ENCODE data around the gene FHOD1. TPM values are rescaled to one million over a fixed set of nuclear protein-coding genes. Genes with fewer than 3 reads are reported as not detected.

Gene FHOD1
- total RNA-seq, 2 experiments from 2014 or later, result 92.2 to 92.8 TPM

DNA sequence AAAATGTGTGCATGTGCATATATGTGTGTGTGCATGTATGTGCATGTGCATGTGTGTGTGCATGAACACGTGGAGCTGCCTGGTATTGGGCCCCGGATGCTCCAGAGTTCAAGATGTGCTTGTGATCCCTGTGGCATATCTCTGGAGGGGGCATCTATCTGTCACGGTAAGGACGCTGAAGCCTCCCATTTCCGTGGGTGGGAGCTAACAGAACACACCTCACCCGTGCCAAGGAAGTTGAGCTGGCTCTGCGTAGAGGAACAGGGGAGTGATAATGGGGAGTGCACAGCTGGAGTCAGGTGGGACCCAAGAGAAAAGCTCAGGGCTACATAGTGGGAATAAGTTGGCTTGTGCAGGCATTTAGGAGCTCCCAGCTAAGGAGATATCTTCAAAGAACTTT lies 35.6 kb downstream of the FHOD1 start:
- Mint-ChIP-seq H3K27ac (no peak overlapping the region), H3K4me1 (peaks cover 3% of the 10 kb centered on the region), H3K27me3 (no peaks in the 10 kb centered on the region), H3K4me3 (no peak overlapping the region), H3K9me3 (no peaks in the 10 kb centered on the region), H3K36me3 (no peaks in the 10 kb centered on the region)
- no peak for ATAC-seq (ENCODE audit: low read depth)
- POLR2A ChIA-PET, result no interaction called here
- DNase-seq, result no peak

DNA sequence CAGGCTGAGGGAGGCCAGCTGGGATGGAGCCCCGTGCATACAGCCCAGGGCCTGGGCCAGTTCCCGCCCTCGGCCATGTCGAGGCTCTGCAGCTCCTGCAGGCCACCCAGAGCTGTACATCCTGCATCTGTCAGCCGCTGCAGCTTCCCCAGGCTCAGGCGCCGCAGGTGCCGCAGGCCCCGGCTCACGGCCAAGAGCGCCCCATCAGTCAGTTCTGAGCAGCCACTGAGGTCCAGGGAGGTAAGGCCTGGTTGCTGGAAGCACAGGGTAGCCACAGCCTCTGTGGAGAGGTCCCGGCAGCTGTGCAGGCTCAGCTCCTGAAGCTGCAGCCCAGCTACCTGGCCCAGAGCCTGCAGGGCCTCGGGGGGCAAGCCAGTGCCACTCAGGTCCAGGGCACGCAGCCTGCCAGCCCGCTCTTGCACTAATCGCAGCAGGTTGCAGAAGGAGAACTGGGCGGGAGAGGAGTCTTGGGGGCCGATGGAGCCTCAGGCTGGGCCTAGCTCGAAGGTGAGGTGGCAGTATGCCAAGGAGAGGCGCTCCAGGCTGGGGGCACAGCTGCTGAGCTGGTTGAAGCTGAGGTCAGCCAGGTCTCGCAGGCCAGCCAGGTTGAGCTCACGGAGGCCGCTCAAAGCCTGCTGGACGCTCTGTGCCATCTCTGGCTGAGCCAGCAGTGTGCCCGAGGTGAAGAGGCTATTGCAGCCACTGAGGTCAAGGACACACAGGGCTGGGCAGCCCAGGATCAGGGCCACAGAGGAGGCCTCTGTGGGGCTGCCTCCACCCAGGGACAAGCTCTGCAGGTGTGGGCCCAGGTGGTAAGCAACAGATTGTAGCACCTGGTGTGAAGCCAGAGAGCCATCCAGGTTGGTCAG lies 37.0 kb downstream of the FHOD1 start:
- no peaks in the 10 kb centered on the region for H3K9me3 Mint-ChIP-seq
- no peak overlapping the region for H3K27ac Mint-ChIP-seq
- peaks cover 3% of the 10 kb centered on the region for H3K4me1 Mint-ChIP-seq
- DNase-seq, result no peak
- no peaks in the 10 kb centered on the region for H3K36me3 Mint-ChIP-seq
- H3K4me3 Mint-ChIP-seq, result no peak overlapping the region
- POLR2A ChIA-PET, result interaction anchor here (1.1 to 1.4 kb wide), 2 partner anchors 16 to 27 kb away, joined by 3 to 5 read pairs; partner anchors contain the start of gene TMEM208
- ATAC-seq (ENCODE audit: low read depth), result no peak
- no peaks in the 10 kb centered on the region for H3K27me3 Mint-ChIP-seq

GRCh38 chr16:67209565-67209964 lies 37.7 kb downstream of the FHOD1 start:
- no peak for ATAC-seq (ENCODE audit: low read depth)
- Mint-ChIP-seq H3K27me3 (no peaks in the 10 kb centered on the region), H3K4me1 (peaks cover 3% of the 10 kb centered on the region), H3K9me3 (no peaks in the 10 kb centered on the region), H3K27ac (no peak overlapping the region), H3K4me3 (no peak overlapping the region), H3K36me3 (no peaks in the 10 kb centered on the region)
- POLR2A ChIA-PET, result interaction anchor here (1.1 to 1.4 kb wide), 2 partner anchors 17 to 27 kb away, joined by 3 to 5 read pairs; partner anchors contain the start of gene TMEM208
- no peak for DNase-seq

DNA sequence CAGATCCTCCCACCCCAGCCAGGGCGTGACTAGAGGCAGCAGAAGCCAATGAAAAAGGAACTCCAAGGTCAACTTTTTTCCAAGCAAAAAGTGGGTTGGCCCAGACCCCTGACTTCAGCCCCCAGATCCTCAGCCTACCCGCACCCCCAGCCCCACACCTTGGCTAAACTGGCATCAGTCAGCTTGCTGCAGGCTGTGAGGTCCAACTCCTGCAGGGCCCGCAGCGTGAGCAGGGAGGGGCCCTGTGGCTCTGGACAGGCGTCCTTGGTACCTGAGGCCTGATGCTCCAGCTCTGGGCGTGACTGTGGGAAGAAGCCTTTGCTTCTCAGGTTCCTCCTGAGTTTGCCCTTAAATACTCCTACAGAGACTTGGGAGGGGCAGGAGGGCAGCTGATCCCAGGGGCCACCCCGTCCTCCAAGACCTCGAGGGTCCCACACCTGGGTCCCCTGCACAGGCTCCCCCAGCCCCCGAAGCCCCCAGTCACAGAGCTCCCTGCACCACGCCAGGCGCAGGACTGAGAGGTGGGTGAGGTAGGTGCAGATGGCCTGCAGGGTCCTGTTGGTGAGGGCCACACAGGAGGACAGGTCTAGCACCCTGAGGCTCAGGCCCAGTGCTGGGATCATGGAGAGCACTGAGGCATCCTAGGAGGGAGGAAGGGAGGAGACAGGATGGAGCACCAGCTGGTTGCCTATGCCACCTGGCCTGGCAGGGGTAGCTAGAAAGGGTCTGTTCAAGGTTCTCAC lies 39.0 kb downstream of the FHOD1 start:
- H3K27me3 Mint-ChIP-seq, result no peaks in the 10 kb centered on the region
- POLR2A ChIA-PET, result interaction anchor here (0.6 to 1.4 kb wide), 3 partner anchors 10 to 29 kb away, joined by 3 to 4 read pairs (median 3); no protein-coding TSS in a partner anchor
- H3K36me3 Mint-ChIP-seq, result no peaks in the 10 kb centered on the region
- DNase-seq (no peak), ATAC-seq (ENCODE audit: low read depth) (no peak)
- H3K9me3 Mint-ChIP-seq, result no peaks in the 10 kb centered on the region
- no peak overlapping the region for H3K27ac Mint-ChIP-seq
- peaks cover 3% of the 10 kb centered on the region for H3K4me1 Mint-ChIP-seq
- H3K4me3 Mint-ChIP-seq, result no peak overlapping the region

- POLR2A ChIA-PET, result interaction anchor here (1.0 kb wide), 1 partner anchor 19 kb away, joined by 4 read pairs; the partner anchor contains the start of gene TMEM208
- no peak for DNase-seq
- H3K4me1 Mint-ChIP-seq, result peaks cover 3% of the 10 kb centered on the region
Observed at GRCh38 chr16:67207249-67208091, 39.8 kb downstream of the FHOD1 start.

GRCh38 chr16:67206838-67207248 lies 40.4 kb downstream of the FHOD1 start:
- no peak for ATAC-seq (ENCODE audit: low read depth)
- POLR2A ChIA-PET, result interaction anchor here (1.0 kb wide), 1 partner anchor 20 kb away, joined by 4 read pairs; the partner anchor contains the start of gene TMEM208
- Mint-ChIP-seq H3K27me3 (no peaks in the 10 kb centered on the region), H3K36me3 (no peaks in the 10 kb centered on the region), H3K27ac (no peak overlapping the region), H3K4me1 (peaks cover 3% of the 10 kb centered on the region), H3K4me3 (no peak overlapping the region), H3K9me3 (no peaks in the 10 kb centered on the region)
- no peak for DNase-seq

More at GRCh38 chr16:67207249-67208091, 39.8 kb downstream of the FHOD1 start:
- Mint-ChIP-seq H3K27ac (no peak overlapping the region), H3K27me3 (no peaks in the 10 kb centered on the region), H3K9me3 (no peaks in the 10 kb centered on the region), H3K4me3 (no peak overlapping the region), H3K36me3 (no peaks in the 10 kb centered on the region)
- ATAC-seq (ENCODE audit: low read depth), result no peak

DNA sequence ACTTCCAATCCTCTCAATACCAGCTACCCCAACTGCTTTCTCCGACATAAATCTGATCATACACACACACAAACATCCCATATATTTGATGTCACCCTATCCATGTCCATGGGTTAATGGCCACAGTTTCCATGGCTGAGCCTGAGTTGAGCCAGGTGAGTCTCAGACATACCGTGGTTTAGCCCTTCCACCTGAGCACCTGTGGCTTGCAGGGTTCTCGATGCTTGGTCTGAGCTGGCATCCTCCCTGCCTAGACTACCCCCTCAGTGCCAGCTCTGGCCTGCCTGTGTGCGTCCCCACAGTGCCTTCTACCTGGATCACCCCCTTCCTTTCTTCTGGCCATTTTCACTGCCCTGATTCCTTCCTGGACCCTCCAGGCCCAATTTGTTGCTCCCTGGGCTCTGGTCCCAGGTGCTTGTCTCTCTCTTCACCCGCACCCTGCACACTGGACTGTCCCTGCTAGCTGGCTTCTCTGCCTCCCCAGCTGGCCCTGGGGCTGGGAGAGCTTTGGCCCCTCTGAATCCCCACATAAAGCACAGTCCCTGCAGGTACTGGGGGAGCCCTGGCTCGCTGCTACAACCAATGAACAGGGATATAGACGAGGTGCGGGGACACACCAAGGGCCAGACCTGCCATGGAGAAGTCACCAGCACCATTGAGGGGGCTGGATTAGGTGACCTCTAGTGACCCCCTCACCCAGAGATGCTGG lies 41.0 kb downstream of the FHOD1 start:
- no peak for ATAC-seq (ENCODE audit: low read depth)
- no peaks in the 10 kb centered on the region for H3K36me3 Mint-ChIP-seq
- H3K9me3 Mint-ChIP-seq, result no peaks in the 10 kb centered on the region
- no peak for DNase-seq
- H3K4me3 Mint-ChIP-seq, result no peak overlapping the region
- POLR2A ChIA-PET, result interaction anchor here (1.0 kb wide), 1 partner anchor 21 kb away, joined by 4 read pairs; the partner anchor contains the start of gene TMEM208
- H3K27ac Mint-ChIP-seq, result no peak overlapping the region
- H3K27me3 Mint-ChIP-seq, result no peaks in the 10 kb centered on the region
- peaks cover 3% of the 10 kb centered on the region for H3K4me1 Mint-ChIP-seq

DNA sequence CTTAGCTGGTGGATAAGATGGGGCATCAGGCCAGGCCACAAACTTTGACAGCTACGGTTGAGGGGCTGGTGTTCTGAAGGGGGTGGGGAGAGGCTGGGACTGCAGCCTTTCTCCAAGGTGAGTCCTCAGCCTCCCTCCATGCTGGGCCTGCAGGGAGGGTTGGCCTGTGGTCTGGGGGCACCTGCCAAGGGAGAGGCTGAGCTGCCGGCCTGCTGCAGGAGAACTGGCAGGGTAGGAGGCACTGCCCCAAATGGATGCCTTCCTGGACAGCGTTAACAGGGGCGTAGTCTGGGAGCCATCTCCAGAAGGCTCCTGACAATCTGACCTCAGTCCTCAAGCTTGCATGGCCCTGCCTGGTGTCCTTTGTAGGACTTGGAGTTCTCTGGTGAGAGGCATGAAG lies 43.2 kb downstream of the FHOD1 start:
- peaks cover 2% of the 10 kb centered on the region for H3K4me1 Mint-ChIP-seq

GRCh38 chr16:67202956-67203493 lies 44.3 kb downstream of the FHOD1 start:
- no peak for DNase-seq
- peaks cover 2% of the 10 kb centered on the region for H3K36me3 Mint-ChIP-seq
- H3K27ac Mint-ChIP-seq, result no peak overlapping the region
- H3K9me3 Mint-ChIP-seq, result no peaks in the 10 kb centered on the region
- ATAC-seq (ENCODE audit: low read depth), result no peak
- H3K27me3 Mint-ChIP-seq, result no peaks in the 10 kb centered on the region
- POLR2A ChIA-PET, result interaction anchor here (0.6 kb wide), 1 partner anchor 44 kb away, joined by 3 read pairs; no protein-coding TSS in a partner anchor
- H3K4me3 Mint-ChIP-seq, result no peak overlapping the region
- H3K4me1 Mint-ChIP-seq, result peaks cover 6% of the 10 kb centered on the region

More for the DNA sequence above, 43.2 kb downstream of the FHOD1 start:
- no peak overlapping the region for H3K27ac Mint-ChIP-seq
- no peaks in the 10 kb centered on the region for H3K27me3 Mint-ChIP-seq
- peaks cover 2% of the 10 kb centered on the region for H3K36me3 Mint-ChIP-seq
- H3K9me3 Mint-ChIP-seq, result no peaks in the 10 kb centered on the region
- POLR2A ChIA-PET, result interaction anchor here (0.7 kb wide), 1 partner anchor 11 kb away, joined by 3 read pairs; no protein-coding TSS in a partner anchor
- DNase-seq (no peak), ATAC-seq (ENCODE audit: low read depth) (no peak)
- H3K4me3 Mint-ChIP-seq, result no peak overlapping the region

DNA sequence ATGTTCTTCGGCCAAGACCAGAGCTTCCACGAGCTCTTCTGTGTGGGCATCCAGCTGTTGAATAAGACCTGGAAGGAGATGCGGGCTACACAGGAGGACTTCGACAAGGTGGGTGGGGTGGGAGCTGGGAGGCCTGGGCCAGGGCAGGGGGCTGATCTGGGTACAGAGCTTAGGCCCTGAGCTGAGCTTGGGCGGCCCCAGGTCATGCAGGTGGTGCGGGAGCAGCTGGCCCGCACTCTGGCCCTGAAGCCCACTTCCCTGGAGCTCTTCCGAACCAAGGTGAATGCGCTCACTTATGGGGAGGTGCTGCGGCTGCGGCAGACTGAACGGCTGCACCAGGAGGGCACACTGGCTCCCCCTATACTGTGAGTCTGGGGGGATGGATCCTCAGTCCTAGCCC lies 44.9 kb downstream of the FHOD1 start:
- DNase-seq (no peak), ATAC-seq (ENCODE audit: low read depth) (no peak)
- Mint-ChIP-seq H3K4me1 (peaks cover 6% of the 10 kb centered on the region), H3K9me3 (no peaks in the 10 kb centered on the region), H3K4me3 (no peak overlapping the region), H3K27me3 (no peaks in the 10 kb centered on the region), H3K27ac (no peak overlapping the region), H3K36me3 (peaks cover 2% of the 10 kb centered on the region)
- POLR2A ChIA-PET, result interaction anchor here (0.6 kb wide), 1 partner anchor 44 kb away, joined by 3 read pairs; no protein-coding TSS in a partner anchor

DNA sequence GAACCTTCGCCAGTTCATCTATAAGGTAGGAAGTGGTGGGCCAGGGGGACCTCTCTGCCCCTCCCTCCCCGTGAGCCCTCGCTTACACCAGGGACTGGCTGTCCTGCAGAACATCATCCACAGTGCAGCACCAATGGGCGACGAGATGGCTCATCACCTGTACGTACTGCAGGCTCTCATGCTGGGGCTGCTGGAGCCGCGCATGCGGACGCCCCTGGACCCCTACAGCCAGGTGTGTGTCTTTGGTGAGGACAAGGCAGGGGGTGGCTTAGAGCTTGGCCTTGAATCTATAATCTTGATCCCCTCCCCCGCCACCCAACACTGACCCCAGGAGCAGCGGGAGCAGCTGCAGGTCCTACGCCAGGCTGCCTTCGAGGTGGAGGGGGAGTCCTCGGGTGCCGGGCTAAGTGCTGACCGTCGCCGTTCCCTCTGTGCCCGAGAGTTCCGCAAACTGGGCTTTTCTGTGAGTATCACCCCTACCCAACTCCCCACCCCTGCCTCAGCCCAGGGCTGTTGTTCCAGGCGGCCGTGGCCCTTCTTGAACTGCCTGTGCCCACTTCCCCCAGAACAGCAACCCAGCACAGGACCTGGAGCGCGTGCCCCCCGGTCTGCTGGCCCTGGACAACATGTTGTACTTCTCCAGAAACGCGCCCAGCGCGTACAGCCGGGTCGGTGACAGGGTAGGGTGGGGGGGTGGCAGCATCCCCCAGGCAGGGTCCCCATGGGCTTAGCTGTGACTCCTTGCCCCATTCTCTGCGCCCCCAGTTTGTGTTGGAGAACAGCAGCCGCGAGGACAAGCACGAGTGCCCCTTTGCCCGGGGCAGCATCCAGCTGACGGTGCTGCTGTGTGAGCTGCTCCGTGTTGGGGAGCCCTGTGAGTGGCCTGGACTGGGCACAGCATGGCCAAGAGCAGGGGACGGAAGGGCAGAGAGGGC lies 45.6 kb downstream of the FHOD1 start:
- no peaks in the 10 kb centered on the region for H3K9me3 Mint-ChIP-seq
- H3K36me3 Mint-ChIP-seq, result peaks cover 6% of the 10 kb centered on the region
- no peak for DNase-seq
- H3K4me3 Mint-ChIP-seq, result no peak overlapping the region
- peaks cover 6% of the 10 kb centered on the region for H3K4me1 Mint-ChIP-seq
- H3K27ac Mint-ChIP-seq, result no peak overlapping the region
- H3K27me3 Mint-ChIP-seq, result no peaks in the 10 kb centered on the region
- POLR2A ChIA-PET, result no interaction called here
- ATAC-seq (ENCODE audit: low read depth), result no peak
